ENCODE measurements around the gene GRB2. TPM values are rescaled to one million over a fixed set of nuclear protein-coding genes. Genes with fewer than 3 reads are reported as not detected.
"Not testable (repeated sequence)": the region's sequence is repeated elsewhere in the genome, so short reads cannot be mapped to it uniquely, and the experiment has no call there.

Gene GRB2
- 158 TPM for polyA plus RNA-seq (ENCODE audit: insufficient read length)

DNA sequence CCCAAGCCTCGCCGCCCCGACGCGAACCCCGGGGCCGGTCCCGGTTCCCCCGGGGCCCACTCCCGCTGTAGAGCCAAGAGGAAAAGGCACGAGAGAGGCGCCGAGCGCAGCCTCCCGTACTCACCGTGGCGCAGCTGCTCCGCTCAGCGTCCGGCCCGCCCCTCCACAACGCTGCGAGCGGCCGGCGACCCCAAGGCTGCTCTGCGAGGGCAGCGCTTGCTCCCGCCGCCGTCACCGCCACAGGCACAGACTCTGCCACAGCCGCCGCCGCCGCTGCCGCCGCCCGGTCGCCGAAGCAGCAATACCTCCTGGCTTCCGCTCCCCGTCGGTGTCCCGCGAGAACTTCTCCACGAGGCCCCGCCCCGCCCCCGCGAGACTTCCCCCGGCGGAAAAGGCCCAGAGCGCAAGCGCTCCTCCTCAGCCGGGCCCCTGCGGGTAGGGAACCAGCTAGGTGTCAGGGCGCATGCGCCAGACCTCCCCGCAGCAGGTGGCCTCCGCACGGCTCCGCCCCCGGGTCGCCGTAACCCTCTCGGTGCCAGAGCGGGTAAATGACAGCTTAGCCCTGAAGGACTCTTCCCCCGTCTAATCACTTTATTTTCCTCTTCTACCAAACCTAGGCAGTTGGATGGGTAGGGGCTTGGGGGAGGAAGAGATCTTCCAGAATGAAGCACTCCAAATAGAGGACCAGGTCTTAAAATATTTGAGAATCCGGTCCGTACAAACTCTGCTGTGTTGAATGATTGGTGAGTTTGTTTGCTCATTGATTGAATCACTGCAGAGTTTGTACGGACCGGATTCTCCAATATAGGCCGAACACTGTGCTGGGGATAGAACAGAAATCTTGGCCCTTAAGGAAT is at the start of gene GRB2:
GRB2 (minus strand) TSS at position 314 of the 857 bp plus-strand sequence. CDS start 12,050 bp downstream, outside the sequence.
- peak; percentile 94 for DNase-seq (ENCODE audit: low read depth)

DNA sequence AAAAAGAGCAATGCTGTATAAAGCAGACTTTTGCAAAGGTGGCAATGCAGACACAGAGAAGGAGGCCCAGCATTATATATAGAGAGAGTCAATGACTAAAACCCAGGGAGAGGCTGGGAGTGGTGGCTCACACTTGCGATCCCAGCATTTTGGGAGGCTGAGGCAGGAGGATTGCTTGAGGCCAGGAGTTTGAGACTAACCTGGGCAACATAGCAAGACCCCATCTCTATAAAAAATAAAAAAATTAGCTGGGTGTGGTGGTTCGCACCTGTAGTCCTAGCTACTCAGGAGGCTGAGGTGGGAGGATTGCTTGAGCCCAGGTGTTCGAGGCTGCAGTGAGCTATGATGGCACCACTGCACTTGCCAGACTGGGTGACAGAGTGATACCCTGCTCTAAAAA is 49.2 kb upstream of the GRB2 start:
- not testable (repeated sequence) for DNase-seq (ENCODE audit: low read depth)

DNA sequence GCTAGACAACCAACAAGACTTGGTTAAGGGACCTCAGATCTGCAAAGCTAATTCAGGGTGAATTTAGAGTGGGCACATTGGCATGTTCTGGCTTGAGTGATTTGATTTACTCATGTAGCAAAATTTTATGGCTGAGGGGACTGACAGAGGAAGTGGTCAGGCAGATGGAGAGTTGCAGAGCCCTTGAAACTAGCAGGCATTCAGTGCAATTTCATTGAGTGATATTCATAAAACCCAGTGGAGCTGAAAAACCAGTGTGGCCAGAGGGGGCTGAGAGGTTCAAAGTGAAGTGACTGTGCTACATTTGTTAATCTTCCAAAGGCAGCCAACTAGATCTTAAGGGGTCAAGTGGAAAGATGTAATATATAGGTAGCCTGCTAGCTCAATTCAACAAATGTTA is 48.7 kb upstream of the GRB2 start:
- DNase-seq (ENCODE audit: low read depth): no peak

DNA sequence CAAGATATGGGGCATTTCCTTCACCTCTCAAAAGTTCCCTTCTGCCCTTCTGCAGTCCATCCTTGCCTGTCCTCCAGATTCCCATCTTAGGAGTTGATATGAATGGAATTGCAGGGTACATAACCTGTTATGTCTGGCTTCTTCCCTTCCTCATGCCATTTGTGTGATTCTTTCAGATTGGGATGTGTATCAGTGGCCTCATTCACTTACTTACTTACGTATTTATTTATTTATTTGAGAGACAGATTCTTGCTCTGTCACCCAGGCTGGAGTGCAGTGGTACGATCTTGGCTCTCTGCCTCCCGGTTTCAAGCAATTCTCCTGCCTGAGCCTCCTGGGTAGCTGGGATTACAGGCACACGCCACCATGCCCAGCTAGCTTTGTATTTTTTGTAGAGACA is 44.8 kb upstream of the GRB2 start:
- DNase-seq (ENCODE audit: low read depth): no peak

DNA sequence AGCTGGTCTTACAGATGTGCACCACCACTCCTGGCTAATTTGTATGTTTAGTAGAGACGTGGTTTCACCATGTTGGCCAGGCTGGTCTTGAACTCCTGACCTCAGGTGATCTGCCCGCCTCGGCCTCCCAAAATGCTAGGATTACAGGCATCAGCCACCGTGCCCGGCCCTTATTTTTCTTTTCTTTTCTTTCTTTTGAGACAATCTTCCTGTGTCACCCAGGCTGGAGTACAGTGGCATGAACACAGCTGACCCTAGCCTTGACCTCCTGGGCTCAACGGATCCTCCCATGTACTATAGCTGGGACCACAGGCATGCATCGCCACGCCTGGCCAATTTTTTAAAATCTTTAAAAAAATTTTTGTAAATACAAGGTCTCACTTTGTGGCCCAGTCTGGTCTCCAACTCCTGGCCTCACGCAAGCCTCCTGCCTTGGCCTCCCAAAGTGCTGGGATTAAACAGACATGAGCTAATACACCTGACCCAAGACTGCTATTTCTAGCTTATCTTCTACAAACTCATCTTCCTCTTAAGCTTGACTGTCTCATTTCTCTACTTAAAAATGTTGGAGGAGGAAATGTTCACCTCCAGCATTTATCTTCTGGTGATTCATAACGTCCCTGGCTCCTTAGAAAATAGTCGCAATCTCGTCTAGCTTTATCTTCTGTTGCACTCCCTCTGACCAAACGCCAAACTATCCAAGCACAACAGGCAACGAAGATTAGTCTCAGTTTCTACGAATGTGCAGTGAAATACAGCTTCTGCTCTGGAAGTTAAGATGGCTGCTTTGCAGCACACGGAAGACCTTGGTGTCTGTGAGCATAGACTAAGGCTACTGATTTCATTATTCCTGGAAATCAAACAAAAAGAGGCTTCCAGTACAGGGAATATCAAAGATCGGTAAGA is 42.7 kb upstream of the GRB2 start:
- DNase-seq (ENCODE audit: low read depth): no peak

DNA sequence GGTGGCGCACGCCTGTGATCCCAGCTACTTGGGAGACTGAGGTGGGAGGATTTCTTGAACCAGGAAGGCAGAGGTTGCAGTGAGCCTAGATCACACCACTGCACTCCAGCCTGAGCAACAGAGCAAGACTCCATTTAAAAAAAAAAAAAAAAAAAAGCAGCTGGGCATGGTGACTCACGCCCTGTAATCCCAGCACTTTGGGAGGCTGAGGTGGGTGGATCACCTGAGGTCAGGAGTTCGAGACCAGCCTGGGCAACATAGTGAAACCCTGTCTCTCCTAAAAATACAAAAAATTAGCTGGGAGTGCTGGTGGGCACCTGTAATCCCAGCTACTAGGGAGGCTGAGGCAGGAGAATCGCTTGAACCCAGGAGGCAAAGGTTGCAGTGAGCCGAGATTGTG is 40.4 kb upstream of the GRB2 start:
- not testable (repeated sequence) for DNase-seq (ENCODE audit: low read depth)

DNA sequence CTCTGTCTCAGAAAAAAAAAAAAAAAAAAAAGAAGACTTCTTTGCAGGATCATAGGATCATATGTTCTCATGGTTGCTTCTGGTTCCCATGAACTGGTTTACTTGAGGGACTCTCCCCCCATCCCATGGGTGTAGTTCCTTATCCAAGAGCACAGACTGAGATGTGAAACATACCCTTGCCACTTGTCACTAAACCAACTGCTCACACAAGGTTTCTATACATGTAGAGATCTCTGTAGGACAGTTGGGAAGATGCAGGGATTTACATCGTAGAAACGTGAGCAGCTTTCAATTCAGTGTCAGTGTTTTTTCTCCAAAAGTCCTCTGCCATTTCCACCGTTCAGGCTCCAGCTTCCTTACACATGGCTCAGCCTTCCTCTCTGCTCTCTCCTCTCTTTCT is 39.8 kb upstream of the GRB2 start:
- no peak for DNase-seq (ENCODE audit: low read depth)

DNA sequence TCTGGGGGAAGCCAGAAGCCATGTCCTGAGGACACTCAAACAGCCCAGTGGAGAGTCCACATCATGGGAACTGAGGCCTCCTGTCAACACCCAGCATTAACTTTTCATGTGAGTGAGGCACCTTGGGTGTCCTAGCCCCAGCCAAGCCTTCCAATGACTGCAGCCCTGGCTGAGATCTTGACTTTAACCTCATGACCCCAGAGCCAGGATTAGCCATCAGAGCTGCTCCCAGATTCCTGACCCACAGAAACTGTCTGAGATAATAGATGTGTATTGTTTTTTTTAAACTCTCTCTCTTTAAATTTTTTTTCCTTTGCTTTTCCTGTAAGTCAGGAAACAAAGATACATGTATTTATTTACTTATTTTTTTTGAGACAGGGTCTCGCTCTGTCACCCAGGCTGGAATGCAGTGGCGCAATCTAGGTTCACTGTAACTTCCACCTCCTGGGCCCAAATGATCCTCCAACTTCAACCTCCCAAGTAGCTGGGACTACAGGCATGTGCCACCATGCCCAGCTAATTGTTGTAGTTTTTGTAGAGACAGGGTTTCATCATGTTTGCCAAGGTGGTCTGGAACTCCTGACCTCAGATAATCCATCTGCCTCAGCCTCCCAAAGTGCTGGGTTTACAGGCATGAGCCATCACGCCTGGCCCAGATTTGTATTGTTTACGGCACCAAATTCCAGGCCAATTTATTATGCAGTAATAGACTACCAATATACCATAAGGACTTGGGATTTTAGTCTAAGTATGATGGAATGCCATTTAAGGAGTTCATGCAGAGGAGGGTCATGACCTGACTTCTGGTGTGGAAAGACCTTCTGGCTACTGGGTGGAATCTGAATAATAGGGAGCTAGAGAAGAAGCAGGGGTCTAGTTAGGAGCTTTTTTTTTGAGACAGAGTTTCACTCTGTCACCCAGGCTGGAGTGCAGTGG is 37.0 kb upstream of the GRB2 start:
- DNase-seq (ENCODE audit: low read depth): no peak

DNA sequence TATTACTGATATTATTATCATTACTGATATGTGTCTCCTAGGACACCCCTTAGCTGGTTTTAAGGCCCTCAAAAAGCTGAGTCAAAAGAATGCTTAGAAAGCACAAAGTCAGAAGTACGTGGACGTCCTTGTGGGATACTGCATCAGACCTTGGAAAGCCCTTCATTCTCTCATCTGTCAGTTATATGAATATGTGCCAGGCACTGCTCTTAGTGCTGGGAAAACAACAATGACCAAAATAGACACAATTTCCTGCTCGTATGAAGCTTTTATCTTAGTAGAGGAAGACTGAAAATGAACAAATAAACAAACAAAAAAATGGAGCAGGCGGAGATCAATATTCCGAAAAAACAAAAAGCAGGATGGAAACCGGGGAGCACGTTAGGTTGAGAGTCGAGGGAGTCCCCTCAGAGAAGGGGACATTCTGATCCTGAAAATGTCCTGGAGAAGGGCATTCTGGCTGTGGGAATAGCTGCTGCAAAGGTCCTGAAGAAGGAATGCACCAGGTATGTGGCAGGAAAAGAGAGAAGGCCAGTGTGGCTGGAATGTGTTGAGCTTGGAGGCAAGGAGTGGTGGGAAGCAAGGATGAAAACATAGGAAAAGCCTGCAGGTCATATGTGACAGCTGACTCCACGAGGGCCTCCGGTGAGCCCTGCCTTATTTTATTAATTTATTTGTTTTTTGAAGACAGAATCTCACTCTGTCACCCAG is 35.4 kb upstream of the GRB2 start:
- no peak for DNase-seq (ENCODE audit: low read depth)

DNA sequence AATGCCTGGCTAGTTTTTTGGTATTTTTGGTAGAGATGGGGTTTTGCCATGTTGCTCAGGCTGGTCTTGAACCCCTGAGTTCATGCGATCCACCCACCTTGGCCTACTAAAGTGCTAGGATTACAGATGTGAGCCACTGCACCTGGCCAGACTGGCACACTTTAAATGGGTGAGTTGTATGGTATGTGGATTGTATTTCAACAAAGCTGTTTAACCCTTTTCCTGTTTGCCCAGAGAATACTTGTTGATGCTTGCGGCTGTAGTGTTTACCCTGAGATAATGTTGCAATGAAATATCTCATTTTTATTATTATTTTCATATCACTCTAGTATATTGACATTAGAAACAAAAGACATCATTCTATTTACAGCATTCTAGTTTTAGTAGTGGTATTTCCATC is 33.8 kb upstream of the GRB2 start:
- DNase-seq (ENCODE audit: low read depth): no peak

DNA sequence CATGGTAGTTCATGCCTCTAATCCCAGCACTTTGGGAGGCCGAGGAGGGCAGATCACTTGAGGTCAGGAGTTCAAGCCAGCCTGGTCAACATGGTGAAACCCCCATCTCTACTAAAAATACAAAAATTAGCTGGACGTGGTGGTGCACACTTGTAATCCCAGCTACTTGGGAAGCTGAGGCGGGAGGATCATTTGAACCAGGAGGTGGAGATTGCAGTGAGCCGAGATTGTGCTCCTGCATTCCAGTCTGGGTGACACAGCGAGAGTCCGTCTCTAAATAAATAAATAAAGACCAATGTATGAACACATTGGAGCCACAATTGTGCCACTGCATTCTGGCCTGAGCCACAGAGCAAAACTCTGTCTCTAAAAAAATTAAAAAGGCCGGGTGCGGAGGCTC is 31.9 kb upstream of the GRB2 start:
- DNase-seq (ENCODE audit: low read depth): not testable (repeated sequence)

DNA sequence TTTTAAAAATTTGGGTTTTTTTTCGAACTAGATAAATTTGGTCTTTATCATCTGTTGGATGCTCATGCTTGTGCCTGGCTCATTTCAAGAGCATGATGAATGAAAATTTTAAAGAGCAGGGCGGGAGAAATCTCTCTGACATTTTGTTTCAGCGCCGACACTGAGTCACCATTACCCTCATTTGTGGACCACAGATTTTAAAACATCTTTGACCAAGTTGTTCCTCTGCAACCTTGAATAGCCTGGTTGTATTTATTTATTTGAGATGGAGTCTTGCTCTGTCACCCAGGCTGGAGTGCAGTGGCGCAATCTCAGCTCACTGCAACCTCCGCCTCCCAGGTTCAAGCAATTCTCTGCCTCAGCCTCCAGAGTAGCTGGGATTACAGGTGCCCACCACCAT is 29.0 kb upstream of the GRB2 start:
- not testable (repeated sequence) for DNase-seq (ENCODE audit: low read depth)

DNA sequence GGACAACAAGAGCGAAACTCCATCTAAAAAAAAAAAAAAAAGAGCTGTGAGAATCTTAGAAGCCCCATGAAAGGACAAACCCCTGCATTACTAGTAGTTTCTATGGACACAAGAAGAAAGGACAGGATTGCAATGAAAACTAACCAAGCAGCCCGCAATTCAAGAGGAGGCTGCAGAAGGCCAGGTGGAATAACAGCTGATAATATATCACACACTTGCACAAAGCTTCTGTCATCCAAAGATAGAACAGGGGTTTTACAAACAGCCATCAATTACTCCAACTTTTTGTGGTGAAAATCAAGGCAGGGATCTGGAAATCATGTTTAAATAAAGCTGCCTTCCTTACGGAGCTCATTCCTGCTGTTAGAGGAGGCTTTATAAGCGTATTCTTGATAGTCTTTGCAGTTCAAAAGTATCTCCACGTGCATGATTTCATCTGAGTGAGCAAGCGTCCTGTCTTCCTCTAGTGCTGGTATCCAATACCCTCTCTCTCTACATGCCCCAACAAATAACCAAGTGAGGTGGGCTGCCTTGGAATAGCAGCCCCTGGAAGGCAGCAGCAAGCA is 27.8 kb upstream of the GRB2 start:
- no peak for DNase-seq (ENCODE audit: low read depth)

DNA sequence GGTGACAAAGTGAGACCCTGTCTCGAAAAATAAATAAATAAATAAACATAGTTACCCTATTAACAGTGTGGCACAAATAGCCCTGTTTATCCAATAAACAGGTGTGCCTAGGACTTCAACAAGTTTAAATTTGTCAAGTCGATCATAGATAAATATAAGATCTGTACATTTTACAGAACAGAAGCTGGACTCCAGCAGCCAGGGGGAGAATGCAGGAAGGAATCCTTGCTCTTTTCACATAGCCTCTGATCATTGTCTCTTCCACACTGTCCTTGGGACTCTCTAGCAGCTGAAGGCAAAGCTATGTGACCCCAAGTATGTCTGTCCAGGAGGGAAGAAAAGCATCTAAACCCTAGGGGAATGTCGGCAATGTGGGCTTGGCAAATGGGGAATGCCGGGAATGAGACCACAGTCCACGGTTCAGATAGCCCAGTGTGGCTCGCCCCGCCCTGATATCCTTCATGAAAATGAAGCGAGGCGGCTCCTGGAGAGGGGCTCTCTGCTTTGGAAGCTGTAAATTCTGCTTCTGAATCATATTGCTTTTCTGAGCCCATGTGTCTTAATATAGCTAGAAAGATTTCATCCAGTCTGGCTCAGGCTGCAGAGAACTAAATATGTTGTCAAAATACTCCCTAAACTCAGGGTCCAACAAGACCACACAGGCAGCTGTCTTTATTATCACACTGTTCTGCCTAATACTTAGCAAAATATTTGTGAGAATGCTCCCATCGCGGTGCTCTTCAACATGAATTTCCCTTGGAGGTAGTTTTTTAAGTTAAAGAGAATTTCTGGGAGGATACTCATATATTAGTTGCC is 24.9 kb upstream of the GRB2 start:
- no peak for DNase-seq (ENCODE audit: low read depth)

DNA sequence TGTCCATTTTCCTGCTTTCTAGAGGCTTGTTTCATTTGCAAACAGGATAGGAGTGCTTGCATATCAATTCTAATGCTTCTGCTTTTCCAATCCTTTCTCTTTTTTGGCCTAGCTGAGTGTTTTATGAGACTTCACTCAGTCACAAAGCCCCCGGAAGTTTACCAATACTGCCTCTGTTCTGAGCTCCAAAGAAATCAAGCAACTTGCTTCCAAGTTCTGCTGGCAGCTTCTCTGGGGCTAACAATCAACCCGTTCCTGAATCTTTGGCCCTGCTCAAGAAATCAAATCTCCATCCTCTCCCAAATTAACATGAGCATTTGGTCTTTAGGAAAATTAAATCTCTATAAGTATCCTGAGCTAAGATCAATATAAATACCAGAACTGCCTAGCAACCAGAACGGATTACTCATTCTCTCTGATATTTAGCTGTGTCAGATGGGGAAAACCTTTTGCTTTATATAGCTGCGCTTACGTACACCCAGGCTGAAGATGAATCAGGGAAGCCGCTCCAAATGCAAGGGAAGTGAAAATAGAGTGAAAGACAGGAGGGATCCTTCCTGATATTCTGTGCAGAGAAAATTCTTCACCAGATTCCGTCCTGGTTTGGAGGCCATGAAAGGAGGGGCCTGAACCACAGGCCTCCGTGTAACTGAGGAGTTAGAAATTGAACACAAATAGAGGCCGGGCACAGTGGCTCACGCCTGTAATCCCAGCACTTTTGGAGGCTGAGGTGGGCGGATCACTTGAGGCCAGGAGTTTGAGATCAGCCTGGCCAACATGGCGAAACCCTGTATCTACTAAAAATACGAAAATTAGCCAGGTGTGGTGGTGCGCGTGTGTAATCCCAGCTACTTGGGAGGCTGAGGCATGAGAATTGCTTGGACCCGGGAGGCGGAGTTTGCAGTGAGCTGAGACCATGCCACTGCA is 23.3 kb upstream of the GRB2 start:
- DNase-seq (ENCODE audit: low read depth): no peak

DNA sequence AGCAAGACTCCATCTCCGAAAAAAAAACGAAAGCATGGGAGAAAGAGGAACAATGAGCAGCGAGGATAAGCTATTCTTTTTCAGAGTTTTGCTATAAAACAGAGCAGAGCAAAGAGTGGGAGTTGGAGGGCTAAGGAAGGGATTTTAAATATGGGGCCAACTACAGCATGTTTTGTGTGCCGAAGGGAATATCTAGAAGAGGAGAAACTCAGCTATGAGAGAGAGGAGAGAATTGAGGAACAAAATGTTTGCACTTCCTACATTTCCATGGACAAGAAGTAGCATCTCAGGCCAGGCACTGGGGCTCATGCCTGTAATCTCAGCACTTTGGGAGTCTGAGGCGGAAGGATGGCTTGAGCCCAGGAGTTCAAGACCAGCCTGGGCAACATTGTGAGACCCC is 13.1 kb upstream of the GRB2 start:
- no peak for DNase-seq (ENCODE audit: low read depth)

DNA sequence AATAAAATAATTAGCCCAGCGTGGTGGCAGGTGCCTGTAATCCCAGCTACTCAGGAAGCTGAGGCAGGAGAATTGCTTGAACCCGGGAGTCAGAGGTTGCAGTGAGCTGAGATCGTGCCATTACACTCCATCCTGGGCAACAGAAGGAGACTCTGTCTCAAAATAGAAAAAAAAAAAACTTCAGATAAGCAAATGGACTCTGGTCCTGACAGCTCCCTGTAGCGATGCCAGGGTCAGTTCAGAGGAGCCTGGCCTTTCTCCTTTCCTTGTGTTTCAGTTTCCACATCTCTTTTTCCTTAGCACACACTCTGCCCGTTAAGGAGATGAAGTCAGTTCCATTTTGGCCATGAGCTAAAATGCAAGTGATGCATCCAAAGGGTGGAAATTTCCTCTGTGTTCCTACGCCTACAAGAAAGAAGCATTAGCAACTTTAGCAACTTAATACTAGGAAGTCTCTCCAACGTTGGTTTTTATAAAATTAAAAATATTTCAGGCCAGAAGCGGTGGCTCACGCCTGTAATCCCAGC is 11.6 kb upstream of the GRB2 start:
- no peak for DNase-seq (ENCODE audit: low read depth)

DNA sequence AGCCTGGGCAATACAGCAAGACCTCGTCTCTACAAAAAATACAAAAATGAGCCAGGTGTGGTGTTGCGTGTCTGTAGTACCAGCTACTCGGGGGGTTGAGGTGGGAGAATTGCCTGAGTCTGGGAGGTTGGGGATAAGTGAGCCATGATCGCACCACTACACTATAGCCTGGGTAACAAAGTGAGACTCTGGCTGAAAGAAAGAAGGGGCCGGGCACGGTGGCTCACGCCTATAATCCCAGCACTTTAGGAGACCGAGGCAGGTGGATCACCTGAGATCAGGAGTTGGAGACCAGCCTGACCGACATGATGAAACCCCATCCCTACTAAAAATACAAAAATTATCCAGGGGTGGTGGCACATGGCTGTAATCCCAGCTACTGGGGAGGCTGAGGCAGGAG is 10.5 kb upstream of the GRB2 start:
- DNase-seq (ENCODE audit: low read depth): no peak

Data from forelimb muscle (tissue), 1 donor.